Cardiac muscle cell (in vitro differentiated cells and primary cell): Measurements from ENCODE around the gene SLC37A3. TPM values are rescaled to one million over a fixed set of nuclear protein-coding genes. Genes with fewer than 3 reads are reported as not detected.
"Not testable (repeated sequence)": the region's sequence is repeated elsewhere in the genome, so short reads cannot be mapped to it uniquely, and the experiment has no call there.

Experiments
- DNase-seq, 2 donors: peaks; one replicate each; pipeline versions ENCODE4 v3.0.0 to v3.0.0-alpha.2; 2010 to 2017; ENCODE audit warnings: low read depth in 1 of 2, low spot score in 1 of 2
- H3K27ac ChIP-seq: fragments of 200-600 bp; sonication (generic); 2 replicates; pipeline ENCODE4 v1.5.1; 2016
- H3K27me3 ChIP-seq: fragments of 200-600 bp; sonication (generic); 2 replicates; pipeline ENCODE4 v1.6.0; 2016; ENCODE audit warnings: control low read depth
- H3K36me3 ChIP-seq: fragments of 200-600 bp; sonication (generic); 2 replicates; pipeline ENCODE4 v1.5.1; 2016; ENCODE audit warnings: control low read depth
- H3K4me1 ChIP-seq: fragments of 200-600 bp; sonication (generic); 2 replicates; pipeline ENCODE4 v1.8.1; 2017; ENCODE audit warnings: low read depth, mild to moderate bottlenecking, mixed run types
- H3K4me3 ChIP-seq: fragments of 200-600 bp; sonication (generic); 2 replicates; pipeline ENCODE4 v1.5.1; 2016; ENCODE audit warnings: mild to moderate bottlenecking
- H3K9me3 ChIP-seq: fragments of 200-600 bp; sonication (generic); 2 replicates; pipeline ENCODE4 v1.5.1; 2017; ENCODE audit warnings: low read depth, mild to moderate bottlenecking, control low read depth
- CTCF ChIP-seq: IDR thresholded peaks from 2 replicates; pipeline ENCODE4 v1.5.1; 2012; ENCODE audit warnings: low read depth, mild to moderate bottlenecking, low read length
- polyA plus RNA-seq: library from polyadenylated mRNA; unstranded; fragments of >200 nt; fragmentation: Nextera tagmentation; extraction: Ambion mirVana; gene quantifications from 2 replicates; pipeline ENCODE4 v1.2.1, GENCODE V29; 2016
- total RNA-seq: library from RNA; depleted of rRNA; stranded (reverse); fragments of >200 nt; gene quantifications from 2 replicates; pipeline ENCODE4 v1.2.3, GENCODE V29; 2016

The SLC37A3 gene
- total and polyA plus RNA-seq, 2 experiments from 2014 or later = 49.7 to 50.5 TPM

DNA sequence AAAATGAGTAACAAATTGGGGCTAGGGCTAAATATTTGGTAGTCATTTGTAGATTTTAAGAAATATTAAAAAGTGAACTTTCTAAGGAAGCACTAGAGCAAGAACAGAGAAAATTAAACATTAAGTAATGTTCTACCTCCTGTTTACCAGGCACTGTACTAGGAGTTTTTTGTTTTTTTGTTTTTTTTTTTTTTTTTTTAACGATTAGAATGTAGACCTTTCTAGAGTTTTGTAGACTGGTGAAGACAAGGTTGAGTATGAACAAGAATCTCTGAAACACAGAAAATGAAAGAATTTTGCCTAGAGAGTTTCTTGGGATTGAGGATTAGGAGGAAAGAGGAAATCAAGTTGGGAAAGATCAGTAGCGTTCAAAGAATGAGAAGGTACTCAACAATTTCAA, 73.6 kb downstream of the SLC37A3 start:
- H3K36me3 ChIP-seq = no peaks in the 10 kb centered on the region
- no peak overlapping the region for H3K27ac ChIP-seq
- H3K9me3 ChIP-seq = no peaks in the 10 kb centered on the region
- H3K4me1 ChIP-seq = peaks cover 6% of the 10 kb centered on the region
- H3K4me3 ChIP-seq = no peak overlapping the region
- DNase-seq = no peak
- no peak for TF ChIP-seq CTCF
- H3K27me3 ChIP-seq = no peaks in the 10 kb centered on the region

DNA sequence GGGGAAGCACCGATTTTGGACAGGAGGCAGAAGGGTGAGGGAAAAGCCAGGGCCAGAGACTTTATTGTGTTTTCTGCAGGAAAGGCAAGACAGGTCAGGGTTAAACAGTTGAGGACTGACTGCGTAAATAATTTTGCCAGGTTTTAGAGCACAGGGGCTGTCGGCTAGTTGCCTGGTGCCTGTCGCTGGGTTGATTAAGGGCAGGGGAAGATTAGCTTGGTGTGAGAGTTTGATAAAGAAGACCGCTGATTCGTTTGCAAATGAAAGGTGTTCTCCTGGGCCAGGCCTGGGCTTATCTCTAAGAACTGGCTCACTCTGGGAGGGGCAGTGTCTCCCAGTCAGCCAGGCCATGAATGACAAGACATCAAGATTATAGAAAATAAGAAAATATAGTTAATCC, 75.6 kb downstream of the SLC37A3 start:
- H3K4me1 ChIP-seq = peaks cover 6% of the 10 kb centered on the region
- H3K36me3 ChIP-seq = no peaks in the 10 kb centered on the region
- DNase-seq = no peak
- no peak overlapping the region for H3K4me3 ChIP-seq
- peak overlapping the region; percentile 42 for H3K27ac ChIP-seq
- TF ChIP-seq CTCF = no peak
- no peaks in the 10 kb centered on the region for H3K9me3 ChIP-seq
- no peaks in the 10 kb centered on the region for H3K27me3 ChIP-seq

GRCh38 chr7:140320078-140320477, 78.3 kb downstream of the SLC37A3 start:
- H3K9me3 ChIP-seq, H3K4me3 ChIP-seq: not testable (repeated sequence)

GRCh38 chr7:140317999-140318398, 80.3 kb downstream of the SLC37A3 start:
- no peaks in the 10 kb centered on the region for H3K9me3 ChIP-seq
- H3K27ac ChIP-seq = no peak overlapping the region
- H3K4me3 ChIP-seq = no peak overlapping the region
- no peak for DNase-seq
- H3K4me1 ChIP-seq = peaks cover 6% of the 10 kb centered on the region
- H3K36me3 ChIP-seq = no peaks in the 10 kb centered on the region
- H3K27me3 ChIP-seq = no peaks in the 10 kb centered on the region
- no peak for TF ChIP-seq CTCF

More at GRCh38 chr7:140320078-140320477, 78.3 kb downstream of the SLC37A3 start:
- not testable (repeated sequence) for H3K36me3 ChIP-seq, H3K27me3 ChIP-seq, H3K27ac ChIP-seq, H3K4me1 ChIP-seq, DNase-seq

- Histone ChIP-seq H3K9me3 (no peaks in the 10 kb centered on the region), H3K36me3 (no peaks in the 10 kb centered on the region), H3K27me3 (no peaks in the 10 kb centered on the region), H3K4me3 (no peak overlapping the region), H3K4me1 (peaks cover 2% of the 10 kb centered on the region), H3K27ac (no peak overlapping the region)
- TF ChIP-seq CTCF = no peak
- no peak for DNase-seq
These were observed 80.7 kb downstream of the SLC37A3 start for GRCh38 chr7:140317597-140317996.

GRCh38 chr7:140316165-140316661, 82.1 kb downstream of the SLC37A3 start:
- H3K4me3 ChIP-seq = no peak overlapping the region
- H3K9me3 ChIP-seq = peaks cover 4% of the 10 kb centered on the region
- no peak overlapping the region for H3K27ac ChIP-seq
- DNase-seq = peak in 1 of 2 donors; percentile 71
- no peaks in the 10 kb centered on the region for H3K27me3 ChIP-seq
- no peaks in the 10 kb centered on the region for H3K36me3 ChIP-seq
- TF ChIP-seq CTCF = no peak
- no peaks in the 10 kb centered on the region for H3K4me1 ChIP-seq
